Measurements from ENCODE around the gene TIAM2.

The TIAM2 gene

DNA sequence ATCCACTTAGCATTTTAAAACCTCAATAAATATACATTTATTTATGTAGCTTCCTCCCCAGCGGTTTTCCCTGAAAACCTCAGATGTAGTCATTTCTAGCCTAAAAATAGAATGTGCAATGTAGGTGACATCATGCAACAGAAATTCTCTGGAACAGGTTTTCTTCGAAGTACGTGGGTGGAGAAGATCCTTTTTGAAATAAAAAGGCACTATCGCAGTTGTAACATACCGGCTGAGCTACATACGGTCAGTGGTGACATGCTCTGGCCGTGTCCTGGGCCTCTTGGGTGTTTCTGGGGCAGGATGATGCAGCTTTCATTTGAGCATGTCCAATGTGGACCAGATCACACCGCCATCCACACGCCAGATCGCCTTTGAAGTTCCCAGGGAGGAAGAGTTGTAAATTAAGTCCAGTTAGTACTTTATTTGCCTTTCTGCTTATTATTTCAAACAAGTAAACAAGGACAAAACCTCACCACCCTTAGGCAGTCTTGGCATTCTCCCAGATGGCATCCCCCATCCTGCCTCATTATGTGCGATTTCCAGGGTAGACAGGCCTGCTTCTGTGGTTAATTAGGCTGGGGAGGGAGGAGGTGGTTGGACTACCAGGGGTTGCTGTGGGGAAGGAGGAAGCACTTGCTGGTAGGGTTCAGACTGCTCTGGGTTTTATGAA, 159.2 kb downstream of the TIAM2 start:
- Histone ChIP-seq H3K4me3 (replicated peaks; ENCODE audit: low read depth, low read length) (no peak overlapping the region), H3K27me3 (replicated peaks; ENCODE audit: control insufficient read depth, insufficient read depth, low read length) (no peaks in the 10 kb centered on the region), H3K36me3 (ENCODE audit: control insufficient read depth, insufficient read depth, low read length) (no peaks in the 10 kb centered on the region)
- DNase-seq (ENCODE audit: extremely low read depth, insufficient read length), result no peak
- TF ChIP-seq, protein P1, sequence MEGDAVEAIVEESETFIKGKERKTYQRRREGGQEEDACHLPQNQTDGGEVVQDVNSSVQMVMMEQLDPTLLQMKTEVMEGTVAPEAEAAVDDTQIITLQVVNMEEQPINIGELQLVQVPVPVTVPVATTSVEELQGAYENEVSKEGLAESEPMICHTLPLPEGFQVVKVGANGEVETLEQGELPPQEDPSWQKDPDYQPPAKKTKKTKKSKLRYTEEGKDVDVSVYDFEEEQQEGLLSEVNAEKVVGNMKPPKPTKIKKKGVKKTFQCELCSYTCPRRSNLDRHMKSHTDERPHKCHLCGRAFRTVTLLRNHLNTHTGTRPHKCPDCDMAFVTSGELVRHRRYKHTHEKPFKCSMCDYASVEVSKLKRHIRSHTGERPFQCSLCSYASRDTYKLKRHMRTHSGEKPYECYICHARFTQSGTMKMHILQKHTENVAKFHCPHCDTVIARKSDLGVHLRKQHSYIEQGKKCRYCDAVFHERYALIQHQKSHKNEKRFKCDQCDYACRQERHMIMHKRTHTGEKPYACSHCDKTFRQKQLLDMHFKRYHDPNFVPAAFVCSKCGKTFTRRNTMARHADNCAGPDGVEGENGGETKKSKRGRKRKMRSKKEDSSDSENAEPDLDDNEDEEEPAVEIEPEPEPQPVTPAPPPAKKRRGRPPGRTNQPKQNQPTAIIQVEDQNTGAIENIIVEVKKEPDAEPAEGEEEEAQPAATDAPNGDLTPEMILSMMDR (IDR thresholded peaks at IDR 0.05; ENCODE audit: insufficient read depth, low read length, poor library complexity, severe bottlenecking), result no peak

DNA sequence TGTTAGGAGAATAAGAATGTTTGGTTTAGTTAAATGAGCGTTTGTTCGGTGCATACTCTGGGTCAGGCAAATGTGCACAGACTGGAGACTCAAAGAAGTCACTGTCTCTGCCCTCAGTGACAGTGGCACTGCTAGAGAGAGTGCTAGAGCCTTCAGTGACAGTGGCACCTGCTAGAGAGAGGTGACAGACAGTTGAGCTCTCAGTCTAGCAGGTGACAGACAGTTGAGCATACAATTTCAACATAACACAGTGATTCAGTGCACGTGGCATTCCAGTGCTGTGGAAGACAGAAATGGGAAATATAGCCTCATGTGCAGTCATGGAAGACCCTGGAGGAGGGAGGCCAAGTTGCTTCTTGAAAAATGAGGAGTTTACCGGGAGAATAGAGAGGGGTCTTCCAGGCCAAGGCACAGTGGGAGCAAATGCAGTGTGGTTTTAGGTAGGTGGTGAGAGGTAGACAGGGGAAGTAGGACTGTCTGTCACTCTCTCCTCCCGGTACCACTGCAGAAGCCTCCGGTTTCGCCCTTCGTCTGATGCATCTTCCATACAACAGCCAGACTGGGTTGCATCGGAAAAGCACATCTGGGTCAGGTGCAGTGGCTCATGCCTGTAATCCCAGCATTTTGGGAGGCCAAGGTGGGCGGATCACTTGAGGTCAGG, 160.8 kb downstream of the TIAM2 start:
- Histone ChIP-seq H3K4me3 (replicated peaks; ENCODE audit: low read depth, low read length) (no peak overlapping the region), H3K36me3 (ENCODE audit: control insufficient read depth, insufficient read depth, low read length) (no peaks in the 10 kb centered on the region), H3K27me3 (replicated peaks; ENCODE audit: control insufficient read depth, insufficient read depth, low read length) (no peaks in the 10 kb centered on the region)
- TF ChIP-seq, protein P1 (IDR thresholded peaks at IDR 0.05; ENCODE audit: insufficient read depth, low read length, poor library complexity, severe bottlenecking), result no peak
- DNase-seq (ENCODE audit: extremely low read depth, insufficient read length), result no peak

DNA sequence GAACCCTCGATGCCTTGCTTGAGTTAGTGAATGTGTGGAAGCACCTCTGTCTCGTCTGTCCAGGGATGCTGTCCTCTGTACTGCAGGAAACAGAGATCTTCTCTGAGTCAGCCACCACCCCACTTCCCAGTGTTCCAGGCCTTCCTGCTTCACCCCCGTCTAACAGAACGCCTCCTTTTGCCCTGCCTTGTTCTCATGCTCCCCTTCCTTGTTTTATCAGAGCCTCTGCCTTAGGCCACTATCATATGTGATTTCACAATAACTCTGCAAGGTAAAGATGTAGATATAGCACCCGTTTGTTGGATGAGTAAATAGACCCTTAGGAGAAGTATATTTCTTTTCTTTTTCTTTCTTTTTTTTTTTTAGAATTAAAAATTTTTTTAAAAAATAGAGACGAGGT, 162.0 kb downstream of the TIAM2 start:
- H3K27me3 ChIP-seq (replicated peaks; ENCODE audit: control insufficient read depth, insufficient read depth, low read length), result no peaks in the 10 kb centered on the region
- no peak for DNase-seq (ENCODE audit: extremely low read depth, insufficient read length)
- TF ChIP-seq, protein P1 (IDR thresholded peaks at IDR 0.05; ENCODE audit: insufficient read depth, low read length, poor library complexity, severe bottlenecking), result no peak
- H3K4me3 ChIP-seq (replicated peaks; ENCODE audit: low read depth, low read length), result no peak overlapping the region
- H3K36me3 ChIP-seq (ENCODE audit: control insufficient read depth, insufficient read depth, low read length), result no peaks in the 10 kb centered on the region

DNA sequence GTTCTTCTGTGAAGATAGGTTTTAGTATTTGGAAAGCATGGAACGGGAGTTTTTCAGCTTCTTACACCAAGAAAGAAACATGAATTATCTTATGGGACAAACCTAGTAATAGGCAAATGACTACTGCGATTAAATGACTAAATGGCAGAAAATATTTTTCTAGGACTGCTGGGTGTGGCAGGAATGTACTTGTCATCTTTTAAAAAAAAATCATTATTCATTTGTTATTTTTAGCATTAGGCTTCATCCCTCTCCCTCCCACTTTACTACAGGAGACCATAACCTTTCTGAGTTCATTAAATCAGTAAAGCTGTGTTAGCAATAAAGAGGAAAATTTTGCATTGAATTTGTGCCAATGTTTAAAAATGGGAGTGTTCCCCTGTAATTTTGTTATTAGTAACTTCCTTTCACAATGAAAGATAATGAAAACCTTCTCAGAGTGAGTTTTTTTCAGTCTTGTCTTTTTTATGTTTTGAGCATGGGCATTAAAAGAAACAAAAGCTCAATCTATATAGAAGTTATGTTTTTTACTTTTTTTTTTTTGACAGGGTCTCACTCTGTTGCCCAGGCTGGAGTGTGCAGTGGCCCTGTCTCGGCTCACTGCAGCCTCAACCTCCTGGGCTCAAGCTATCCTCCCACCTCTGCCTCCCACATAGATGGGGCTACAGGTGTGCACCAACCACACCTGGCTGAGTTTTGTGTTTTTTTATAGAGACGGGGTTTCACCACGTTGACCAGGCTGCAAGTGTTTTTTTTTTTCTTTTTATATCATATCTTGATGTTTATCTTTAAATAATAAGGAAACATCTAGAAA, 163.1 kb downstream of the TIAM2 start:
- no peaks in the 10 kb centered on the region for H3K27me3 ChIP-seq (replicated peaks; ENCODE audit: control insufficient read depth, insufficient read depth, low read length)
- TF ChIP-seq, protein P1 (IDR thresholded peaks at IDR 0.05; ENCODE audit: insufficient read depth, low read length, poor library complexity, severe bottlenecking), result no peak
- H3K4me3 ChIP-seq (replicated peaks; ENCODE audit: low read depth, low read length), result no peak overlapping the region
- H3K36me3 ChIP-seq (ENCODE audit: control insufficient read depth, insufficient read depth, low read length), result no peaks in the 10 kb centered on the region
- DNase-seq (ENCODE audit: extremely low read depth, insufficient read length), result no peak

DNA sequence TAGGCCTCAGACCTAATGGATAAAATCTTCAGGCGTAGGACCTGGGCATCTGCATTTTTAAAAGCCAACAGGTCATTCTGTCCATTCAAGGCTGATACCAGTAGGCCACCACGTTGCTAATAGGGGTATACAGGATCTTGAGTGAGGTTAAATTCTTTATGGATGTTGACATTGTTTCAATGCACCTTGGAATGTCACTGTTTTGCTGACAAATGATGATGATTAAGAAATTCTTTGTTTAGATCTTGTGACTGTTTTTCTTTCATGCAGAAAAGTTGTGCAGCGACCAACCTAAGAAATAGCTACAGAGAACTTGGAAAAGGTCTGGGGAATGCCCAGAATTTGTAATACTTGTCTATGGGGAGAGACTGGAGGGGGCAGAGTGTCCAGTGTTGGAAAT, 167.6 kb downstream of the TIAM2 start:
- TF ChIP-seq, protein P1 (IDR thresholded peaks at IDR 0.05; ENCODE audit: insufficient read depth, low read length, poor library complexity, severe bottlenecking), result no peak
- H3K36me3 ChIP-seq (ENCODE audit: control insufficient read depth, insufficient read depth, low read length), result no peaks in the 10 kb centered on the region
- H3K4me3 ChIP-seq (replicated peaks; ENCODE audit: low read depth, low read length), result no peak overlapping the region
- no peaks in the 10 kb centered on the region for H3K27me3 ChIP-seq (replicated peaks; ENCODE audit: control insufficient read depth, insufficient read depth, low read length)
- DNase-seq (ENCODE audit: extremely low read depth, insufficient read length), result no peak

Measured in GM06990 (cell line).